Fibroblast of the conjunctiva (primary cell): ENCODE results near the gene MOGAT3.

ENCODE experiments used
- DNase-seq: peaks from one replicate; pipeline ENCODE4 v3.0.0-alpha.2; 2010; ENCODE audit warnings: low read depth

MOGAT3 gene

DNA sequence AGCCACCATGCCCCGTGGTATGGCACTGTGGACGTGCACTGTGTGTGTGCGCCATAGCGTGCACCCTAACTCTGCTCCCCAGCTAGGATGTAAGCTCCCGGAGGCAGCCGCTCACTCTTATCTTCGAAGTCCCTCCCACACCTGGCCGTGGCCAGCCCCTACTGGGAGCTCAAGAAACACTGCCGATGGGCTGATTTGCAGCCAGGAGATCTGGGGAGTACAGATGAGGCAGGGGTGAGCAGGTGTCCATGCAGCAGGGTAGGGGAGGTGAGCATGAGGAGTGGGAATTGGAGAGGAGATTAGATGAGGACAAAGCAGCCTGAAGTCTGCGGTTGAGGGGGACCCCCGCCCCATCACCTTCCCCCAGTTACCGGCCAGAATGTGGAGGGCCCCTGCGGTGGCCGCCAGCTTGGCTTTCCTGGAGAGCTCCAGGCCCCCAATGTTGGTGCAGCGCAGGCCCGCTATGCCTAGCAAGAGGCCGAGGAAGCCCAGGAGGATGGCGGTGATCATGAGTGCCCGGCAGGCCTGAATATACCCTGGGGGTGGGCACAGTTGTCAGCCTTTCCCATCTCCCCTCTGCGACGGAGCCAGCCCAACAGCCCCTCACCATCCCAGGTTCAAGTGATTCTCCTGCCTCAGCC is 33.2 kb upstream of the MOGAT3 start:
- DNase-seq = no peak

GRCh38 chr7:101232141-101232850 is 31.5 kb upstream of the MOGAT3 start:
- DNase-seq = no peak

DNA sequence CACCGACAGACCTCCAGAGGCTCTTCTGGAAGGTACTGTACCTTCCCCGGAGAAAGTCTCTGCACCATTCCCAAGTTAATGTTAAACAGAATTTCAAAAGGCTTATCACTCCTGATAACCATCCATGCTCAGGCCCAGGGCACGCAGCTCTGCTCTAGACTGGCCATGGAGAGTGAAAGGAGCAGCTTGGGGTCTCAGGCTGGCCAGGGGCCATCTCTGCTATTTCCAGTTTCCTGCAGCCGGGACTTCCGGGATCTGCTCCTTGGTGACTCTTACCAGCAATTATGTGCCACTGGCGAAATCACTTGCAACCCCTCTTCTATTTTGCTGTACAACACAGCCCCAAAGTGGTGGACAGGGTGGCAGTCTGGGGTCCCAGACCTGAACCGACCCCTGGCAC is 30.8 kb upstream of the MOGAT3 start:
- no peak for DNase-seq

DNA sequence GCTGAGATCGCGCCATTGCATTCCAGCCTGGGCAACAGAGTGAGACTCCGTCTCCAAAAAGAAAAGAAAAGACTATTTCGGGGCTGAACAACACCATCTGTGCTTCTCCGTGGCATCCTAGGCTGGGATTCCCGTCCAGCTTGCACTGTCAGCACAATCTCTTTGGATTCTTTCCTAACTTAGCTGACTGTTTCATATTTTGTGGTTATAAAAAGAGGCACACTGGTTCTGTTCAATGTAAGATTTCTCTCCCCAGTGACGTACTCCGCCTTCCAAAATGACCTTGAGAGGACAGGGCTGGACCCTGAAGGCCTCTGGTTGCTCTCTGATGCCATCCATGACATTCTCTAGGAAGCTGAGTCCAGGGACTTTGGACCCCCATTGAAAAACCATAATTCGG is 25.9 kb upstream of the MOGAT3 start:
- DNase-seq = no peak

- no peak for DNase-seq
Measured at GRCh38 chr7:101225650-101226049, 24.8 kb upstream of the MOGAT3 start.

- no peak for DNase-seq
Measured at GRCh38 chr7:101223528-101223927, 22.7 kb upstream of the MOGAT3 start.

- DNase-seq = no peak
Measured at GRCh38 chr7:101222275-101222830, 21.5 kb upstream of the MOGAT3 start.

DNA sequence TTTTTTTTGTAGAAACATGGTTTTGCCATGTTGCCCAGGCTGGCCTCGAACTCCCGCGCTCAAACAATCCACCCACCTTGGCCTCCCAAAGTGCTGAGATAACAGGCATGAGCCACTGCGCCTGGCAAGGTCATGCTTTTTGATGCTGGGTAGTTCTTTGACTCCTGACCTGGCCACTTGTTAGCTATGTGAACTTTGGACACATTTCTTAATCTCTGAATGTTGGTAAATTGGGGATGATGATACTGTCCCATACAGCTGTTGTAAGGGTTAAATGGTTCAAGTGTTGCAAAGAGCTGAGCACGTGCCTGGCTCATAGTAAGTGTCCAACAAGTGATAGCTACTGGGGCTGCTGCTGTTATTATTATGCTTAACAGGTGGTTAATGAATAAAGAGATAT is 19.5 kb upstream of the MOGAT3 start:
- DNase-seq = no peak

DNA sequence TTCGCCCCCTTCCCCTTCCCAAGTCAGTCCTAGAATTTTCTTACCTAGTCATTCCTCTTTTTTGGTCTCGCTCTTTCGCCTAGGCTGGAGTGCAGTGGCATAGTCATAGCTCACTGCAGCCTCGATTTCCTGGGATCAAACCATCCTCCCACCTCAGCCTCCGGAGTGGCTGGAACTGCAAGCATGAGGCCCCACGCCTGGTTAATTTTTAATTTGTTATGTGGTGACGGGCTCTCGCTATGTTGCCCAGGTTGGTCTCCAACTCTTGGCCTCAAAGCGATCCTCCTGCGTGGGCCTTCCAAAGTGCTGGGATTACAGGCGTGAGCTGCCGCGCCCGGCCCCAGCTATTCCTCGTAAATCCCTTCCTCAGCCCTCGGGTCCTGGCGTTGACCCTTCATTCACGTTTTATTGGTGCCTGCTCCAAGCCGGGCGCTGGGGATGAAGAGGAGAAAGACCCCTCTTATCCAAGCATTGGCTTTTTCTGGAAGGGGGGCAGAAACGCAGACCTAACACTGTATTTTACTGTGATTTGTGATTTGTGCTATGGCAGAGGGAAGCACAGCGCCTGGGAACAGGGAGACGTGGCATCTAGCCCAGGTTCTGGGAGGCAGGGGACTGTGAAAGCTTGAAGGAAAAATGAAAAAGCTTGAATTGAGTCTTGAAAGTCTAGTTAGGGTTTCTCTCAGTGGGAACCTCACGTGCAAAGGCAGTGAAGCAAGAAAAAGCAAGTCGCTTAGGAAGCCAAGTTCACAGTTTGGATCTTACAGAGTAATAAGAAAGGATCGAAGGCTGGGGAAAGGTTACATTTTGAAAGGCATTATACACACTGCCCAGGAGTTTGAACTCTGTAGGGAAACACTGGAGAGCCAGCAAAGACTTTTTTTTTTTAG is 17.6 kb upstream of the MOGAT3 start:
- no peak for DNase-seq

- peak; percentile 97 for DNase-seq
Measured at GRCh38 chr7:101217388-101218235, 16.8 kb upstream of the MOGAT3 start, which contains the start of the genes PLOD3 and ZNHIT1. TSS of gene PLOD3 (minus strand) at chr7:101217581. CDS start at chr7:101217274, 307 bp downstream. TSS of gene ZNHIT1 (plus strand) at chr7:101218165. CDS start at chr7:101218196, 31 bp downstream.

GRCh38 chr7:101216860-101217387 is 16.1 kb upstream of the MOGAT3 start:
- no peak for DNase-seq

- DNase-seq = no peak
Measured at GRCh38 chr7:101216001-101216859, 15.4 kb upstream of the MOGAT3 start.

DNA sequence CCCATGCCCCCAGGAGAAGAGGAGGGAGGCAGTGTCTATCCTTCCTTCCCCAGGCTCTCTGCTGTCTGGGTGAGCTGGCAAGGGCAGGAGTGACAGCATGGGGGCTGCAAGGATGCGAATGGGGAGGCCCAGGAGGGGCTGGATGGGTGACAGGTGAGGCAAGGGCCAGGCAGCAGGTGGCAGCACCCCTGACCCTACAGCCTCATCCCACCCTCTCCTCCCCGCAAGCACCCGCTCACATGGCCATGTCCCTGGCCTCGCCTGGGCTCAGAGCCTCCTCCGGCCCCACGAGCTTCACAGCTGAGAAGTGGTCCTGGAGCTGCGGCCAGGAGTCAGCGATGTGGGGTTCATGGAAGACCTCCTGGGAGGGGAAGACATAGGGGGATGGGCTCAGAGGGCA is 11.2 kb upstream of the MOGAT3 start:
- no peak for DNase-seq

DNA sequence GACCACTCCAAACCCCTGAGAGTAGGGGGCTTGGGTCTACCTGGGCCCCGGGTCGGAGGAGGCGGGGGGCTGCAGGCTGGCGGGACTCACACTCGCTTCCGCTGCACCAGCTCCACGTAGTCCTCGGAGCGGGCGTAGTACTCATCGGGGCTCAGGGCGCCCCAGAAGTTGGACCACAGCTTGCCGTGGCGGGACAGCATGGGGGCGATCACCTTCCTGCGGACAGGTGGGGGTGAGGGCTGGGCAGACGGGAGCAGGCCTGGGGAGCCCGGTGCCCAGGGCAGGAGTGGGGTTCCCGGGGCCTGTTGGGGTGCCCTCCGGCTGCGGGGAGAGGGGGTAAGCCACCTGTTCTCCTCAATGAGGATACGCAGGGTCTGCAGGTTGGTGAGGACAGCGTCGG is 10.7 kb upstream of the MOGAT3 start:
- DNase-seq = no peak

- DNase-seq = no peak
Measured at GRCh38 chr7:101210143-101210542, 9.3 kb upstream of the MOGAT3 start.

DNA sequence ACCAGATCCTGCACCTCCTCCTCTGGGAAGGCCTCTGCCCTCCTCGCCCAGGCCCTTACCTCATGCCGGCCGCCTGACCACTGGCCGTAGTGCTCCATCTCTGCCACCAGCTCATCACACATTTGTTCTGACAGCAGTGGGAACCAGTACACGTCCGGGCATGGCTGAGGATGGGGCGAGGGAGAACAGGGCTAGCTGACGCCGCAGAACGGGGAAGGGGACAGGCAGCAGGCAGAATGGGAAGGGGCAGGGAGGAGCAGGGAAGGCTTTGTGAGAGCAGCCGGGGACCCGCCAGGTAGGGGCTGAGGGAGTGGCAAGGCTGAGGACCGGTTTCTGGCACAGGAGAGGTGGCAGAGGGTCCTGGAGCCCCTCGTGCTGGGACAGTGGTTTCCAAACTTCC is 8.0 kb upstream of the MOGAT3 start:
- DNase-seq = no peak

- DNase-seq = no peak
Measured at GRCh38 chr7:101207459-101207858, 6.6 kb upstream of the MOGAT3 start.

- DNase-seq = no peak
Measured at GRCh38 chr7:101206665-101207042, 5.8 kb upstream of the MOGAT3 start.

- DNase-seq = no peak
Measured at GRCh38 chr7:101205901-101206664, 5.2 kb upstream of the MOGAT3 start.
